Effector memory CD4-positive, alpha-beta T cell (primary cell): ENCODE results near the gene TMEM132D.
"Not testable (repeated sequence)": the region's sequence is repeated elsewhere in the genome, so short reads cannot be mapped to it uniquely, and the experiment has no call there.

Experiments
- DNase-seq, 3 donors: peaks; one replicate each; pipeline ENCODE4 v3.0.0-alpha.2; 2020
- H3K27ac ChIP-seq: 2 replicates; pipeline ENCODE4 v1.7.0; 2013; ENCODE audit warnings: mild to moderate bottlenecking, low read length, moderate library complexity; ENCODE audit not compliant: insufficient read depth, poor library complexity, severe bottlenecking
- H3K27me3 ChIP-seq: replicated peaks from 2 replicates; pipeline ENCODE4 v1.7.0; 2013; ENCODE audit warnings: mild to moderate bottlenecking, low read length; ENCODE audit not compliant: insufficient read depth, control insufficient read depth, poor library complexity, severe bottlenecking
- H3K36me3 ChIP-seq: 2 replicates; pipeline ENCODE4 v1.7.0; 2013; ENCODE audit warnings: mild to moderate bottlenecking, low read length, moderate library complexity; ENCODE audit not compliant: control insufficient read depth, insufficient read depth
- H3K4me1 ChIP-seq: 2 replicates; pipeline ENCODE4 v1.7.0; 2013; ENCODE audit warnings: low read length, mild to moderate bottlenecking; ENCODE audit not compliant: control insufficient read depth, insufficient read depth, poor library complexity, severe bottlenecking
- H3K4me3 ChIP-seq: 2 replicates; pipeline ENCODE4 v1.7.0; 2013; ENCODE audit warnings: low read length, low read depth, mild to moderate bottlenecking; ENCODE audit not compliant: insufficient read depth, poor library complexity, severe bottlenecking
- H3K9me3 ChIP-seq: 2 replicates; pipeline ENCODE4 v1.7.0; 2013; ENCODE audit warnings: mild to moderate bottlenecking, low read length, moderate library complexity; ENCODE audit not compliant: control insufficient read depth

Gene TMEM132D

DNA sequence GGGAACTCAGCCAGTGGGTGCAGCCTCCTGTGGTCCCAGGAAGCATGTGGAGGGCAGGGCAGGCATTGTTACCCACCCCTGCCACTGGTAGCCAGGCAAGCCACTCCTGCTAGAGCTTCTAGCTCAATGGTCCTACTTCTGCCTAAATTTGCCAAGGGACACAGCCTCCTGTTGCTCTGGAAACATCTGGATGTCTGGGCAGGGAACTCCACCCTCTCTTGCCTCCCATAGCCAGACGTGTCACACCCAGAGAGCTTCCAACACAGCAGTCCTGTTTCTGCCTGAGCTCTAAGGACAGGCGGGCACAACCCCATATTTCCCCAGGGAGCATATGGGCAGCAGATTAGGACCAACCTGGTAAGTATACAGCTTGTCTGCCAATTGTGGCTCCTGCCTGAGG lies 700.4 kb downstream of the TMEM132D start:
- no peak overlapping the region for H3K4me3 ChIP-seq
- H3K36me3 ChIP-seq, result no peaks in the 10 kb centered on the region
- no peak for DNase-seq
- no peak overlapping the region for H3K27ac ChIP-seq
- H3K27me3 ChIP-seq, result no peaks in the 10 kb centered on the region
- no peaks in the 10 kb centered on the region for H3K4me1 ChIP-seq
- no peaks in the 10 kb centered on the region for H3K9me3 ChIP-seq

DNA sequence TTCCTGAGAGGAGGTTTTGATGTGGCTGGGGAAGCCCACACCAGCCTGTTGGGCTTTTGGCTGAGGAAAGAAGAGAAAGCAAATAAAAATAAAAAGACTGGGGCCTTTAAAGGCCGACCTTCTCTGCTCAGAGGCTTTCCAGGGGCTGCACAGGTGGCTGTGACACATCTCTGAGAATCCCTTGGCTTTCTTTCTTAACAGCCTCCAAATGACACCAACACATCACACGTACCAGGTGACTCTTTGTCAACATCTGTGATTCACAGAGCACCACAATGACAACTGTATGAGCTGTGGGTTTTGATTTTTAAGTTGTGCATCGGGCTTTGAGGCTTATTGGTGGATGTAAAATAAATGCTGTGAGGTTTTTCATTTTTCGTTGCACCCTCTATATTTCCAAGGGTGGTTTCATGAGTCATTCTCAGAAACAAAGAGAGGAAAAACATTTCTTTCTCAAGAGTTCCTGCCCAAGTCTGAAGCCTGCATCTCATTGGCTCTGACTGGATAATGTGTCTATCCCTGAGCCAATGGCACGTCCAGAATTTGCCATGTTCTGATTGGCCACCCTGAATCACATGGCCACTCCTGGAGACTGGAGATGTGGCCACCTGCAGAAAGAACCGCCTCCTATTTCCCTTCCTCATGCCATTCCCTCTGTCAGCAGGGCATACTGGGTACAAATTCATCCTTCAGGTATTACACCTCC lies 701.6 kb downstream of the TMEM132D start:
- no peaks in the 10 kb centered on the region for H3K27me3 ChIP-seq
- DNase-seq, result no peak
- H3K36me3 ChIP-seq, result no peaks in the 10 kb centered on the region
- H3K4me1 ChIP-seq, result no peaks in the 10 kb centered on the region
- no peak overlapping the region for H3K4me3 ChIP-seq
- H3K9me3 ChIP-seq, result no peaks in the 10 kb centered on the region
- H3K27ac ChIP-seq, result no peak overlapping the region

DNA sequence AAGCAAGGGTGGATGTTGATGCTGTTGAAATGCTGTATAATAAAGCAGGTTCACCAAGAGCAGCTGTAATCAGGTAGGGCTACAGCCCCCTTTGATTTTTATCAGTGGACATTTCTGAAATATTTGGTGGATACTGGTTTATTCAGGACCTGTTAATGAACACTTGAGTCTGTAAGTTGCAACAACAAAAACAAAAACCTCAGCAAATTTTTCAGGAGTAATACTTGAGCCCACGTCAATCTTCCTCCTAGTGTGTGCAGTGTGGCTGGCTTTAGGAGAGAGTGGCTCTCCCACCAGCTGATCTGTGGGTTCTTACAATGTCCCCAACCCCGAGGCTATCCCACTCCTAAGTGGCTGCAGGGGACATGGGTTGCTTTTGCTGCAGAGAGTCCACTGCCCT lies 702.8 kb downstream of the TMEM132D start:
- H3K4me1 ChIP-seq, result no peaks in the 10 kb centered on the region
- H3K27ac ChIP-seq, result no peak overlapping the region
- no peaks in the 10 kb centered on the region for H3K9me3 ChIP-seq
- H3K4me3 ChIP-seq, result no peak overlapping the region
- DNase-seq, result no peak
- no peaks in the 10 kb centered on the region for H3K27me3 ChIP-seq
- no peaks in the 10 kb centered on the region for H3K36me3 ChIP-seq

DNA sequence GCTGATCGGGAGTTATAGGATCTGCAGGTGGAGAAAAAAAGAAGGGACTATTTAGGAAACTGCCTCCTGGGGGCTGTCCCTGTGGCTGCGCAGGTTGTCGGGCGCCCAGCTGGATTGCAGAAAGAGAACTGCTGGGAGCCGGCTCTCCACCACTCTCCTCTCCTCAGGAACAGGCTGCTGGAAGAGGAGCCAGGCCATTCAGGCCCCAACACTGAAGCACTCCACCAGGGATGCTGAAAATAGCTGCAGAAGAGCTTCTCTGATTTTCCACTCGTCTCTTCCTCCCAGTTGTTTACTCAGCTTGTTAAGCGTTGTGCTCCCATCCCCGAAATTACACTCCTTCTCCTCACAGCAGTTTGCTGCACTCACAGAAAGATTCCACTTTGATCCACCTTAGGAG lies 703.2 kb downstream of the TMEM132D start:
- Histone ChIP-seq H3K27me3 (no peaks in the 10 kb centered on the region), H3K4me3 (no peak overlapping the region), H3K36me3 (no peaks in the 10 kb centered on the region), H3K27ac (no peak overlapping the region), H3K4me1 (no peaks in the 10 kb centered on the region), H3K9me3 (no peaks in the 10 kb centered on the region)
- no peak for DNase-seq

DNA sequence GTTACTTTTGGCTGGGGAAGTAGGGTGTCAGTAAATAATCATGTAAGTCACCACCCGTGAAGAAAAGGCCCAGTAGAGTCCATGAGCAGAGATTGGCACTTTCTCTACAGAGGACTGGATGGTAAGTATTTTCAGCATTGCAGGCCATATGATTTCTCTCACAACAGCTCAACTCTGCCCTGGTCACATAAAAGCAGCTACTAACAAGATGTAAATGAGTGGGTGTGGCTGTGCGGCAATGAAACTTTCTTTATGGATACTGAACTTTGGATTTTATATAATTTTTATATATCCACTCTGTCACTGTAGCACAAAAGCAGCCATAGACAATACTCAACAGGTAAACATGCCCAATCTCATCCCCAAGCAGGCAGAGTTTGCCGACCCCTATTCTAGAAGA lies 706.9 kb downstream of the TMEM132D start:
- no peaks in the 10 kb centered on the region for H3K4me1 ChIP-seq
- no peaks in the 10 kb centered on the region for H3K9me3 ChIP-seq
- no peak overlapping the region for H3K27ac ChIP-seq
- no peak overlapping the region for H3K4me3 ChIP-seq
- H3K27me3 ChIP-seq, result no peaks in the 10 kb centered on the region
- DNase-seq, result no peak
- no peaks in the 10 kb centered on the region for H3K36me3 ChIP-seq

DNA sequence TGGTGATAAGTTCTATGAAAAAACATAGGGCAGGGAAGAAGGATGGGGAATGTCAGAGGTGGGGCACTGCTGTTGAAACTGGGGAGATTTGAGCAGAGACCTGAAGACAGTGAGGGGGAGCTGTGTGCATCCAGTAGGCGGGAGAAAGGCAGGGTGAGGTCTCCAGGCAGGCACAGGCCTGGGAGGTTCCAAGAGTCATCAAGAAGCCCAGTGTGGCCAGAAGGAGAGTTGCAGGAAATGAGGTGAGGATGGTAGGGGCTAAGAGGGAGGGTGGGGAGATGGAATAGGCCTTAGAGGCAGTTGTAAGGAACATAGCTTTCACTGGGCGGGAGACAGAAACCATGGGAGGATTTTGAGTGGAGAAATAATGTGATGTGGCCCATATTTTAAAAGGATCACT lies 708.7 kb downstream of the TMEM132D start:
- no peaks in the 10 kb centered on the region for H3K4me1 ChIP-seq

DNA sequence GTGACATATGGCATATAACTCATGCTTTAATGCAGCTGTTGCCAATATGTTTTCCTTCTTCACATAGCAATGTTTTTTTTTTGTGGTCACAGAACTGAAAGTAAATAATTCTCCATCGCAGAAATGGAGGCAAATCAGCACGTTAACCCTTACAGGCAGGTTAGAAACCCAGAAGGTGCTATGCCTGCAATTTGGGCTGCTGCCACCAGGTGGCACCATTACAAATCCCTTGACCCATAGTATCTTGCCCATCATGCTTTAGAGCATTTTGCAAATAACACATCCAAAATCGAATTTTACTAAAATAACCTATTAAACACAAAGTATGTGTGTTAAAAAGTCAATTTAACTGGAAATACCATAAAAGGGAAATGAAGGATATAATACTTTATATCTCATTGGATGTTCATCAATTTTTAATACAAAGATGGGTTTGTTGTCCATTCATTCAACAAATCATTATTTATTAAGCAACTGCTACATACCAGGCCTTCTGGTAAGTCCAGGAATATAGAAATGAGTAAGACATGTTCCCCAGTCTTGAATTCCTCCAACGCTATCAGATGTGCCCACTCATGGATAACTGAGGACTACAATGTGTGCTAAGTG lies 710.5 kb downstream of the TMEM132D start:
- Histone ChIP-seq H3K27me3 (no peaks in the 10 kb centered on the region), H3K27ac (no peak overlapping the region), H3K4me1 (no peaks in the 10 kb centered on the region), H3K36me3 (no peaks in the 10 kb centered on the region), H3K4me3 (no peak overlapping the region), H3K9me3 (no peaks in the 10 kb centered on the region)
- DNase-seq, result no peak

More for the DNA sequence above, 708.7 kb downstream of the TMEM132D start:
- H3K27ac ChIP-seq, result no peak overlapping the region
- H3K36me3 ChIP-seq, result no peaks in the 10 kb centered on the region
- no peaks in the 10 kb centered on the region for H3K27me3 ChIP-seq
- H3K9me3 ChIP-seq, result no peaks in the 10 kb centered on the region
- no peak for DNase-seq
- no peak overlapping the region for H3K4me3 ChIP-seq

DNA sequence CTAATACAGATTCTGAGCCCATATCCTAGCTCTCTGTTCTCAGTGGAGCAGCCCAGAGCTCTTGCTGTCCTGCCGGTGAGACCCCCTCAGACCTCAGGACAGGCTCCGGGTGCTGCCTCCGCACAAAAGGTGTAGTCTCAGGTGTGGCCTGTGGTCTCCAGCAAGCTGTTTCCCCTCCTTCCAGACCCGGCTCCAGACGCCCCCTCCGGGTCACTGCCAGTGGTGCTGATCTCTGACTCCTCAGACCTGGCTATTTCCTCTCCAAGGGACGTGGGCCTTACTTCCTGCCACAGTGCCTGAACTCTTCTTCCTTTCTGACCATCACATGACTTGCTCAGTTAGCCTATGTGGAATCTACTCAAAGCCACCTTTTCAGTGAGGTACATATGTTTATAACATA lies 713.0 kb downstream of the TMEM132D start:
- no peaks in the 10 kb centered on the region for H3K36me3 ChIP-seq
- H3K9me3 ChIP-seq, result no peaks in the 10 kb centered on the region
- DNase-seq, result no peak
- no peak overlapping the region for H3K27ac ChIP-seq
- no peaks in the 10 kb centered on the region for H3K4me1 ChIP-seq
- no peak overlapping the region for H3K4me3 ChIP-seq
- no peaks in the 10 kb centered on the region for H3K27me3 ChIP-seq

DNA sequence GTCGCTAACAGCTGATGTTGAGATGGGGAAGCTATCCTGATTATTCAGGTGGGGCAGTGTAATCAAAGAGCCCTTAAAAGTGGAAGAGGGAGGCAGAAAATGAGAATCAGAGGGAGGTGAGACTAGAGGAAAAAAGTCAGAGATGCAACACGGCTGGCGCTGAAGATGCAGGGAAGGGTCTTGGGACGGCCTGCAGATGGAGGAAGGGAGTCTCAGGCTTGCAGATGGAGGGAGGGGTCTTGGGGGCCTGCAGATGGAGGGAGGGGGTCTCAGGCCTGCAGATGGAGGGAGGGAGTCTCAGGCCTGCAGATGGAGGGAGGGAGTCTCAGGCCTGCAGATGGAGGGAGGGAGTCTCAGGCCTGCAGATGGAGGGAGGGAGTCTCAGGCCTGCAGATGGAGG lies 713.9 kb downstream of the TMEM132D start:
- H3K9me3 ChIP-seq, result not testable (repeated sequence)

DNA sequence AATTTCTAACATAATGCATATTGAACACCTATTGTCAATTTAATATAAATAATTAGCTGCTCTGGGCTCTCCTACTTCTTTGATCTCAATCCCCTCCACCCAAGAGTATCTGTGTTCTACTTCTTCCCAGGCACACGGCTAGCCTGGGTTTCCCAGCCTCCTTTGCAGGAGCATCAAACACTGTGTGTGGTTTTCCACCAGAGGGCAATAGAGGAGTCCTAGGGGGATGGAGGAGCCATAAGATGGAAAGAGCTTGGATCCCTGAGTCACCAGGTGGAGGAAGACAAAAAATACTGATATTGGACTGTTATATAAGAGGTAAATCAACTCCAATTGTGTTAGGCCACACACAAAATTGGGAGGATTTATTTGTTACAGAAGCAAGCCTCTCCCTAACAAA lies 716.9 kb downstream of the TMEM132D start:
- no peak for DNase-seq
- H3K27me3 ChIP-seq, result no peaks in the 10 kb centered on the region
- no peaks in the 10 kb centered on the region for H3K36me3 ChIP-seq
- no peaks in the 10 kb centered on the region for H3K4me1 ChIP-seq
- no peak overlapping the region for H3K4me3 ChIP-seq
- H3K27ac ChIP-seq, result no peak overlapping the region
- H3K9me3 ChIP-seq, result no peaks in the 10 kb centered on the region

More for the DNA sequence above, 713.9 kb downstream of the TMEM132D start:
- not testable (repeated sequence) for H3K4me1 ChIP-seq, H3K36me3 ChIP-seq, H3K27ac ChIP-seq, DNase-seq, H3K27me3 ChIP-seq, H3K4me3 ChIP-seq
